ENCODE data around the gene AKAP13.

DNA sequence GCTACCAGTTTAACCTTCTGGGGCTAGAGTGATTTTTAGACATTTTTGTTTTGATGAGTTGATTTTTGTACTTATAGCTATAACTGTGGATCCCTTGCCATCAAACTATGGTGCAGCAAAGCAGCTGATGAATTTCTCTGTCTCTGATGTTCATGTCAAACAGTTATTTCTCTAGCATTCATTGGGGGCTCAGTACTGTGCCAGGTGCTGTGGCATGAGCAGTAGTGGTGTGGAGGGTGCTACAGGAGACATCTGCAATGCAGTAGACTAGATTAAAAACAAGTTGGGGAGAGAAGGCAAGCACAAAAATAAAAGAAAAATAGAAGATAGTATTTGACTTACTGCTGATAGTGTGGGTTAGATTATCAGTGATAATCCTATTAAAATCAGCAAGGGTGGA is 95.3 kb downstream of the AKAP13 start:
- TF ChIP-seq, protein P1, sequence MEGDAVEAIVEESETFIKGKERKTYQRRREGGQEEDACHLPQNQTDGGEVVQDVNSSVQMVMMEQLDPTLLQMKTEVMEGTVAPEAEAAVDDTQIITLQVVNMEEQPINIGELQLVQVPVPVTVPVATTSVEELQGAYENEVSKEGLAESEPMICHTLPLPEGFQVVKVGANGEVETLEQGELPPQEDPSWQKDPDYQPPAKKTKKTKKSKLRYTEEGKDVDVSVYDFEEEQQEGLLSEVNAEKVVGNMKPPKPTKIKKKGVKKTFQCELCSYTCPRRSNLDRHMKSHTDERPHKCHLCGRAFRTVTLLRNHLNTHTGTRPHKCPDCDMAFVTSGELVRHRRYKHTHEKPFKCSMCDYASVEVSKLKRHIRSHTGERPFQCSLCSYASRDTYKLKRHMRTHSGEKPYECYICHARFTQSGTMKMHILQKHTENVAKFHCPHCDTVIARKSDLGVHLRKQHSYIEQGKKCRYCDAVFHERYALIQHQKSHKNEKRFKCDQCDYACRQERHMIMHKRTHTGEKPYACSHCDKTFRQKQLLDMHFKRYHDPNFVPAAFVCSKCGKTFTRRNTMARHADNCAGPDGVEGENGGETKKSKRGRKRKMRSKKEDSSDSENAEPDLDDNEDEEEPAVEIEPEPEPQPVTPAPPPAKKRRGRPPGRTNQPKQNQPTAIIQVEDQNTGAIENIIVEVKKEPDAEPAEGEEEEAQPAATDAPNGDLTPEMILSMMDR (IDR thresholded peaks at IDR 0.05) = no peak
- no peak for TF ChIP-seq POLR2A (IDR thresholded peaks at IDR 0.05)

Data from uterus (tissue), 2 donors.